ENCODE results near the gene KIF2A. TPM values are rescaled to one million over a fixed set of nuclear protein-coding genes. Genes with fewer than 3 reads are reported as not detected.
A peak's percentile ranks its signal among the peaks of the same experiment; 100 is the strongest.

KIF2A gene
- total RNA-seq, 1 donor from 2014 or later = 53.4 TPM

DNA sequence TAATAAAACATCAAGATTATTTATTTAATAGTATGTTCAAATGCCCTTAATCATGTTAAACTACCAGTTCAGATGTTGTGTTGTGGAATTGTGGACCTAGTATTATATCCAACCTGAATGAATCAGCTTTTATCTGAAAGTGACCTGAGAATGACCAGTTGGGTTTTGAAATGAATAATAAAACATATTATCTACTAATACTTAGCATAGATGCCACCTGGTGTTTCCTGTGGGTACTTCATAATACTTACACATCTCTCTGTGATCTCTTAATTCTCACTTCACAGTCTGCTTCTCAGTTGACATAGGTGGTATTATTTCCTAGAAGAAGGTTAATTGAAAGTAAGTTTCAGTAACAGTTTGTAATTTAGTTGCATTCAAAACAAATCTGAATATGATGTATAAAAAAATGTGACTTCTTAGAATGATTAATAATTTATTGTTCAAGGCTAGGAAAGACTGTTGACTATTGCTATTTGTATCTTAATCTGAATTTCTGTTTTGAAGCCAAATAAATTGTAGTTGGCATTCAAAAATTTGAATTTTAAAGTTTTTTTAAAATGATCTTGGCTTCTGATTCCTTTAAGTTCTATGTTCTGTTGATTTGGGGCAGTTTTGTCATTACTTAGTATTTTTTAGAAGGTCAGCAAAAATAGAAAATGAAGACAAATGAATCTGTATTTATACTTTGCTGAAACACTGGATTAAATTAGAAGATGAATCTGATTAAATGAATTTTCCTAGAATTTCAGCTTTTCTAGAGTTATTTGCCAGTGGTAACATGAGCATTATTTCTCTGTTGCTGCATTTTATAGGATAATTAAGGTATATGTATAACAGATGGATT lies 48.2 kb downstream of the KIF2A start:
- TF ChIP-seq, protein P1, sequence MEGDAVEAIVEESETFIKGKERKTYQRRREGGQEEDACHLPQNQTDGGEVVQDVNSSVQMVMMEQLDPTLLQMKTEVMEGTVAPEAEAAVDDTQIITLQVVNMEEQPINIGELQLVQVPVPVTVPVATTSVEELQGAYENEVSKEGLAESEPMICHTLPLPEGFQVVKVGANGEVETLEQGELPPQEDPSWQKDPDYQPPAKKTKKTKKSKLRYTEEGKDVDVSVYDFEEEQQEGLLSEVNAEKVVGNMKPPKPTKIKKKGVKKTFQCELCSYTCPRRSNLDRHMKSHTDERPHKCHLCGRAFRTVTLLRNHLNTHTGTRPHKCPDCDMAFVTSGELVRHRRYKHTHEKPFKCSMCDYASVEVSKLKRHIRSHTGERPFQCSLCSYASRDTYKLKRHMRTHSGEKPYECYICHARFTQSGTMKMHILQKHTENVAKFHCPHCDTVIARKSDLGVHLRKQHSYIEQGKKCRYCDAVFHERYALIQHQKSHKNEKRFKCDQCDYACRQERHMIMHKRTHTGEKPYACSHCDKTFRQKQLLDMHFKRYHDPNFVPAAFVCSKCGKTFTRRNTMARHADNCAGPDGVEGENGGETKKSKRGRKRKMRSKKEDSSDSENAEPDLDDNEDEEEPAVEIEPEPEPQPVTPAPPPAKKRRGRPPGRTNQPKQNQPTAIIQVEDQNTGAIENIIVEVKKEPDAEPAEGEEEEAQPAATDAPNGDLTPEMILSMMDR (IDR thresholded peaks at IDR 0.05; ENCODE audit: insufficient read depth, low read length, poor library complexity, severe bottlenecking) = peak; percentile 52
- H3K4me3 ChIP-seq (ENCODE audit: low read depth, low read length) = no peak overlapping the region
- no peaks in the 10 kb centered on the region for H3K36me3 ChIP-seq (ENCODE audit: control insufficient read depth, insufficient read depth, low read length)
- H3K27me3 ChIP-seq (ENCODE audit: control insufficient read depth, insufficient read depth, low read length) = no peaks in the 10 kb centered on the region
- peak; percentile 21 for DNase-seq (ENCODE audit: low read depth)

DNA sequence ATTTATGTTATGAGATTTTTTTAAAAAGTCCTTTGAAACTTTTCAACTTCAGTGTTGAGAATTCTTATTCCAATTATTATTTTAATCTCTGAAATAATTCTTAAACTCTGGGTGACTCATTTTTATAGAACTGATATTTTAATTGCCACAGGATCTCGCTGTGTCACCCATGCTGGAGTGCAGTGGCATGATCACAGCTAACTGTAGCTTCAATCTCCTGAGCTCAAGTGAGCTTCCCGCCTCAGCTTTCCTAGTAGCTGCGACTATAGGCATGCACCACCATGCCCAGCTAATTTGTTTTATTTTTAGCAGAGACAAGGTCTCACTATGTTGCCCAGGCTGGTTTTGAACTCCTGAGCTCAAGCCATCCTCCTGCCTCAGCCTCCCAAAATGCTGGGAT lies 56.7 kb downstream of the KIF2A start:
- H3K4me3 ChIP-seq (ENCODE audit: low read depth, low read length) = no peak overlapping the region
- H3K27me3 ChIP-seq (ENCODE audit: control insufficient read depth, insufficient read depth, low read length) = no peaks in the 10 kb centered on the region
- TF ChIP-seq, protein P1 (IDR thresholded peaks at IDR 0.05; ENCODE audit: insufficient read depth, low read length, poor library complexity, severe bottlenecking) = no peak
- no peaks in the 10 kb centered on the region for H3K36me3 ChIP-seq (ENCODE audit: control insufficient read depth, insufficient read depth, low read length)
- DNase-seq (ENCODE audit: low read depth) = no peak

DNA sequence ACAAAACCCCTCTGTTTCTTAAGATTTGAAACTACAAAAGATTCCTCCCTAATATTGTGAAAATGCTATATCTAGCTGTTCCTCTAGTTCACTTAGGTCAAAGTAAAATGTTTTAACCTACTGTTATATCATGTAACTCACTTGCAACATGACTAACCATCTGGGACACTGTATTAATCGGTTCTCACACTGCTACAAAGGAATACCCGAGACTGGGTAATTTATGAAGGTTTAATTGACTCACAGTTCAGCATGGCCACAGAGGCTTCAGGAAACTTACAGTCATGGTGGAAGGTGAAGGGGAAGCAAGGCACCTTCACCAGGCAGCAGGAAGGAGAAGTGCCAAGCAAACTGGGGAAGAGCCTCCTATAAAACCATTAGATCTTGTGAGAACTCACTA lies 63.0 kb downstream of the KIF2A start:
- TF ChIP-seq, protein P1 (IDR thresholded peaks at IDR 0.05; ENCODE audit: insufficient read depth, low read length, poor library complexity, severe bottlenecking) = no peak
- DNase-seq (ENCODE audit: low read depth) = no peak
- Histone ChIP-seq H3K4me3 (ENCODE audit: low read depth, low read length) (no peak overlapping the region), H3K36me3 (ENCODE audit: control insufficient read depth, insufficient read depth, low read length) (no peaks in the 10 kb centered on the region), H3K27me3 (ENCODE audit: control insufficient read depth, insufficient read depth, low read length) (no peaks in the 10 kb centered on the region)

DNA sequence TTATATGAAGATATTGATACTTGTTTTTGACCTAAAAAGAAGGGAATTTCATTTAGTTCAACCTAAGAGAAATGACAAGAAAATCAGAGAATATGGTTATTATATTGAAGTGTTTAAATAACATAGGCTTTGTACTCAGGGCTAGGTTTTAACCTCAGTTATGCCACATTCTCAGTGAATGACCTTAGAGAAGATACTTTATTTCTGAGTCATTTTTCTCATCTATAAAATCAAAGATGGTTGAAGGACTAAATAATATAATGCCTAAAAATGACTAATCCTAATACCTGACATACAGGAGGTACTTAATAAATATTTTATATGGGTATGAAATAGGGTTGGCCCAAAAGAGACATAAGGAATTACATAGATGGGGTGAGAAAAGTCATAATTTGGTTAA lies 65.4 kb downstream of the KIF2A start:
- Histone ChIP-seq H3K27me3 (ENCODE audit: control insufficient read depth, insufficient read depth, low read length) (no peaks in the 10 kb centered on the region), H3K4me3 (ENCODE audit: low read depth, low read length) (no peak overlapping the region), H3K36me3 (ENCODE audit: control insufficient read depth, insufficient read depth, low read length) (no peaks in the 10 kb centered on the region)
- no peak for DNase-seq (ENCODE audit: low read depth)
- TF ChIP-seq, protein P1 (IDR thresholded peaks at IDR 0.05; ENCODE audit: insufficient read depth, low read length, poor library complexity, severe bottlenecking) = no peak

DNA sequence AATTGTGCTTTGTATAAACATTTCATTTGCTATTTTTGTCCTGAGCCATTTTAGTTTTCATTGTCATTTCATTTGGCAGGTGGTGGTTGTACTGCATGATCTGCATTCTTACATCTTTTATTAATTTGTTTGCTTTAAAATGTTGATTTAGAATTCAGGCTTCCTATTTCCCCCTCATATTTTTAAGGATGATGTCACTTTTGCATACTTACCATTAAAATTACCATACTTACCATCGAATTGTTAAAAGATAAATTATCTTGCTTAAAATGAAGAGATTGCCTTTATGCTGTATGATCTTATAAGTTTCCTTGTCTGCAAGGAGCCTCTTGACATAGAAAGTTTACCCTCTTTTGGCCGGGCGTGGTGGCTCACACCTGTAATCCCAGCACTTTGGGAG lies 66.6 kb downstream of the KIF2A start:
- H3K36me3 ChIP-seq (ENCODE audit: control insufficient read depth, insufficient read depth, low read length) = no peaks in the 10 kb centered on the region
- H3K27me3 ChIP-seq (ENCODE audit: control insufficient read depth, insufficient read depth, low read length) = no peaks in the 10 kb centered on the region

More for the DNA sequence above, 66.6 kb downstream of the KIF2A start:
- DNase-seq (ENCODE audit: low read depth) = no peak
- TF ChIP-seq, protein P1 (IDR thresholded peaks at IDR 0.05; ENCODE audit: insufficient read depth, low read length, poor library complexity, severe bottlenecking) = no peak
- no peak overlapping the region for H3K4me3 ChIP-seq (ENCODE audit: low read depth, low read length)

Data from kidney epithelial cell (primary cell).